K562 (cell line): Measurements from ENCODE around the gene DGKZ. TPM values are rescaled to one million over a fixed set of nuclear protein-coding genes. Genes with fewer than 3 reads are reported as not detected.

ENCODE experiments used
- ATAC-seq: fragments of 200-7000 bp; cut with Tn5 transposase; 3 replicates; pipeline ENCODE4 v1.9.1; 2020; ENCODE audit warnings: moderate library complexity
- BruUV-seq: library from RNA; stranded (reverse); fragments of 400-500 nt; replicated peaks from 2 replicates; lab custom pipeline; 2021; lab: Mats Ljungman, UMichigan
- CTCF ChIA-PET: fragments of 300-600 bp; formaldehyde crosslinking; extraction: SDS; loops from one replicate; lab custom pipeline; 2021; ENCODE audit warnings: low intra/inter-chr PET ratio; lab: Yijun Ruan, JAX
- POLR2A ChIA-PET: fragments of 300-600, 350-650 bp; sonication (Branson Sonifier 250); formaldehyde crosslinking; extraction: SDS; loops from one replicate; lab custom pipeline; 2021; ENCODE audit warnings: antibody characterized with exemption, inconsistent platforms; lab: Yijun Ruan, JAX
- DNase-seq, 4 experiments: peaks; one replicate each; pipeline versions ENCODE4 v3.0.0 to v3.0.0-alpha.2; 2011 to 2018; ENCODE audit warnings: low spot score in 3 of 4, mixed read lengths in 3 of 4; ENCODE audit errors: extremely low read depth in 1 of 4
- FAIRE-seq: peaks from 2 replicates; lab custom pipeline; 2011; peaks lifted over from hg19 to GRCh38; lab: Jason Lieb, UNC
- H2AFZ ChIP-seq: 2 replicates; pipeline ENCODE4 v1.6.0; 2011; ENCODE audit warnings: low read depth, low read length, control low read depth, inconsistent platforms
- H3K27ac ChIP-seq: fragments of 200-600 bp; 3 replicates; pipeline ENCODE4 v1.8.0; 2011; ENCODE audit warnings: low read depth, mild to moderate bottlenecking, control low read depth, inconsistent platforms, low read length, moderate library complexity, mixed read lengths; ENCODE audit errors: extremely low read depth
- H3K27me3 ChIP-seq, 2 experiments: fragments of 300-600 bp in 1 of 2; 2 replicates in 1 of 2; 3 replicates in 1 of 2; pipeline versions ENCODE4 v1.6.0 to v1.8.0; 2011; ENCODE audit warnings: inconsistent platforms in 2 of 2, low read length in 2 of 2, mild to moderate bottlenecking in 1 of 2, mixed read lengths in 1 of 2, moderate library complexity in 1 of 2; ENCODE audit not compliant: control insufficient read depth in 2 of 2, insufficient read depth in 2 of 2
- H3K36me3 ChIP-seq: fragments of 300-600 bp; 3 replicates; pipeline ENCODE4 v1.8.0; 2011; ENCODE audit warnings: mild to moderate bottlenecking, low read length, inconsistent platforms; ENCODE audit not compliant: control insufficient read depth, insufficient read depth
- H3K4me1 ChIP-seq, 2 experiments: fragments of 200-600 bp in 1 of 2; replicated peaks in 1 of 2; 2 replicates in 1 of 2; 3 replicates in 1 of 2; pipeline versions ENCODE4 v1.5.1 to v1.8.0; 2011; ENCODE audit warnings: inconsistent platforms in 2 of 2, low read length in 2 of 2, mild to moderate bottlenecking in 1 of 2, mixed read lengths in 1 of 2, moderate library complexity in 1 of 2; ENCODE audit not compliant: control insufficient read depth in 2 of 2, insufficient read depth in 2 of 2
- H3K4me2 ChIP-seq: 2 replicates; pipeline ENCODE4 v1.6.1; 2011; ENCODE audit warnings: low read length, control low read depth, inconsistent platforms, mixed read lengths; ENCODE audit not compliant: insufficient read depth
- H3K4me3 ChIP-seq: fragments of 200-600 bp; sonication (generic), shearing (Covaris generic); 2 replicates; pipeline ENCODE4 v1.5.1; 2016; ENCODE audit warnings: control low read depth, inconsistent platforms
- H3K79me2 ChIP-seq: fragments of 200-600 bp; 3 replicates; pipeline ENCODE4 v1.8.0; 2011; ENCODE audit warnings: low read length, inconsistent platforms; ENCODE audit not compliant: control insufficient read depth, insufficient read depth
- H3K9ac ChIP-seq, 2 experiments: 2 replicates each; pipeline versions ENCODE4 v1.6.0 to v1.6.1; 2011; ENCODE audit warnings: low read depth in 2 of 2, low read length in 2 of 2, control low read depth in 1 of 2, inconsistent platforms in 1 of 2, mild to moderate bottlenecking in 1 of 2, mixed read lengths in 1 of 2; ENCODE audit not compliant: insufficient read depth in 1 of 2
- H3K9me1 ChIP-seq: one replicate; pipeline ENCODE4 v1.6.0; 2011; ENCODE audit warnings: inconsistent platforms, mild to moderate bottlenecking, low read length, moderate library complexity; ENCODE audit not compliant: control insufficient read depth, insufficient read depth
- H3K9me3 ChIP-seq: replicated peaks from 2 replicates; pipeline ENCODE4 v1.5.1; 2011; ENCODE audit warnings: low read depth, low read length, inconsistent platforms; ENCODE audit not compliant: control insufficient read depth, insufficient read depth
- H4K20me1 ChIP-seq: replicated peaks from 2 replicates; pipeline ENCODE4 v1.6.1; 2011; ENCODE audit warnings: low read length, inconsistent platforms, mixed read lengths; ENCODE audit not compliant: control insufficient read depth, insufficient read depth
- ARID1B ChIP-seq: fragments of 450-650 bp; IDR thresholded peaks from 2 replicates; pipeline ENCODE4 v1.6.1; 2016; ENCODE audit warnings: antibody characterized with exemption, mild to moderate bottlenecking, inconsistent platforms
- ATF1 ChIP-seq, 2 experiments: fragments of 450-650 bp in 1 of 2; IDR thresholded peaks; 2 replicates each; pipeline ENCODE4 v1.6.1; 2016; ENCODE audit warnings: missing compliant biosample characterization in 1 of 2, missing genetic modification characterization in 1 of 2
- CBFA2T2 ChIP-seq: fragments of 450-650 bp; conservative IDR thresholded peaks from 2 replicates; pipeline ENCODE4 v1.6.1; 2017; ENCODE audit warnings: mild to moderate bottlenecking
- ETV1 ChIP-seq: fragments of 450-650 bp; conservative IDR thresholded peaks from 2 replicates; pipeline ENCODE4 v1.6.1; 2016; ENCODE audit warnings: missing genetic modification characterization, control low read depth, low read depth, missing compliant biosample characterization
- JUN ChIP-seq, 2 experiments: sonication (generic) in 1 of 2; formaldehyde crosslinking in 1 of 2; IDR thresholded peaks; 2 replicates each; pipeline versions ENCODE4 v1.6.1 to v1.8.0; 2012 to 2022; ENCODE audit warnings: borderline replicate concordance in 2 of 2, mild to moderate bottlenecking in 2 of 2, improper control_type of control experiment in 1 of 2, low read depth in 1 of 2, low read length in 1 of 2, missing genetic modification reagents in 1 of 2
- MEIS2 ChIP-seq: fragments of 450-650 bp; IDR thresholded peaks from 2 replicates; pipeline ENCODE4 v1.6.1; 2014; ENCODE audit warnings: mild to moderate bottlenecking; ENCODE audit not compliant: partially characterized antibody
- MYC ChIP-seq, 2 experiments: fragments of 250-450 bp in 1 of 2; sonication (Bioruptor Pico) in 1 of 2; IDR thresholded peaks; 2 replicates each; pipeline versions ENCODE4 v1.5.1 to v1.6.1; 2012 to 2021; ENCODE audit warnings: low read depth in 2 of 2, borderline replicate concordance in 1 of 2, improper control_type of control experiment in 1 of 2, low read length in 1 of 2, mild to moderate bottlenecking in 1 of 2, moderate library complexity in 1 of 2
- PKNOX1 ChIP-seq: fragments of 450-650 bp; IDR thresholded peaks from 2 replicates; pipeline ENCODE4 v1.6.1; 2016
- PTRF ChIP-seq: fragments of 450-650 bp; IDR thresholded peaks from 2 replicates; pipeline ENCODE4 v1.6.1; 2016; ENCODE audit warnings: mild to moderate bottlenecking, missing genetic modification characterization, missing compliant biosample characterization
- PYGO2 ChIP-seq: fragments of 450-650 bp; IDR thresholded peaks from 2 replicates; pipeline ENCODE4 v1.6.1; 2016; ENCODE audit warnings: mild to moderate bottlenecking, missing genetic modification characterization, moderate library complexity, missing compliant biosample characterization
- RUNX1 ChIP-seq: sonication (generic); IDR thresholded peaks from 2 replicates; pipeline ENCODE4 v1.6.1; 2016; ENCODE audit warnings: antibody characterized with exemption, low read depth
- TAF1 ChIP-seq: IDR thresholded peaks from 2 replicates; pipeline ENCODE4 v1.6.1; 2011; ENCODE audit warnings: mild to moderate bottlenecking, low read length, moderate library complexity; ENCODE audit not compliant: insufficient read depth, control insufficient read depth, severe bottlenecking; ENCODE audit errors: extremely low read depth
- TAL1 ChIP-seq: fragments of 450-650 bp; IDR thresholded peaks from 2 replicates; pipeline ENCODE4 v1.6.1; 2016; ENCODE audit warnings: mild to moderate bottlenecking
- TARDBP ChIP-seq: fragments of 450-650 bp; IDR thresholded peaks from 2 replicates; pipeline ENCODE4 v1.6.1; 2016
- TCF3 ChIP-seq: sonication (generic); formaldehyde crosslinking; IDR thresholded peaks from 2 replicates; pipeline ENCODE4 v1.4.0; 2020; ENCODE audit warnings: mild to moderate bottlenecking, missing genetic modification reagents
- TEAD4 ChIP-seq, 2 experiments: sonication (generic) in 1 of 2; formaldehyde crosslinking in 1 of 2; IDR thresholded peaks; 2 replicates each; pipeline versions ENCODE4 v1.6.1 to v1.8.0; 2012 to 2022; ENCODE audit warnings: borderline replicate concordance in 1 of 2, inconsistent platforms in 1 of 2, low read length in 1 of 2, mild to moderate bottlenecking in 1 of 2, missing genetic modification reagents in 1 of 2
- ZC3H11A ChIP-seq: IDR thresholded peaks from 2 replicates; pipeline ENCODE4 v1.6.1; 2012; ENCODE audit warnings: low read depth, low read length, improper control_type of control experiment
- ZFPM2 ChIP-seq: fragments of 250-450 bp; sonication (Bioruptor Pico); IDR thresholded peaks from 2 replicates; pipeline ENCODE4 v1.5.1; 2022; ENCODE audit warnings: mild to moderate bottlenecking
- ZNF561 ChIP-seq: fragments of 450-650 bp; formaldehyde crosslinking; conservative IDR thresholded peaks from 2 replicates; pipeline ENCODE4 v1.4.0; 2020; ENCODE audit warnings: mild to moderate bottlenecking, moderate library complexity
- ZNF584 ChIP-seq: fragments of 200-800 bp; sonication (Bioruptor generic); IDR thresholded peaks from 2 replicates; pipeline ENCODE4 v1.6.1; 2016; ENCODE audit warnings: low read depth, mild to moderate bottlenecking, missing genetic modification characterization, missing compliant biosample characterization
- ZZZ3 ChIP-seq: fragments of 450-650 bp; IDR thresholded peaks from 2 replicates; pipeline ENCODE4 v1.6.1; 2016; ENCODE audit warnings: antibody characterized with exemption, mild to moderate bottlenecking, moderate library complexity
- WGBS: fragments of 100-300 bp; shearing (Covaris generic); methylation state at CpG from one replicate; pipeline ENCODE4 v1.1.6; 2016; ENCODE audit warnings: low coverage, mixed read lengths; ENCODE audit not compliant: insufficient coverage; ENCODE audit errors: missing lambda C conversion rate; 5-methylcytosine and 5-hydroxymethylcytosine counted together
- in situ Hi-C: fragments of 300-500 bp; cut with MboI; formaldehyde crosslinking; loops from 4 replicates; pipeline ENCODE4 v1.15.0; 2018; ENCODE audit warnings: inconsistent platforms, mixed read lengths
- intact Hi-C: fragments of 100-400 bp; cut with micrococcal nuclease; formaldehyde crosslinking; loops from 2 replicates; pipeline ENCODE4 v1.14.2; 2022
- polyA plus RNA-seq, 8 experiments: library from polyadenylated mRNA; depleted of rRNA in 4 of 8; stranded (reverse) in 5 of 8; unstranded in 3 of 8; fragments of >200 nt; fragmentation: Nextera tagmentation in 2 of 8; fragmentation: Illumina TruSeq in 1 of 8; extraction: Ambion mirVana in 2 of 8; extraction: Trizol in 1 of 8; gene quantifications; 2 replicates each; pipeline versions ENCODE4 v1.2.1 to v1.2.3, GENCODE V29; 2011 to 2014; ENCODE audit warnings: inconsistent platforms in 1 of 8, missing spikeins in 1 of 8
- total RNA-seq, 7 experiments: library from RNA; depleted of rRNA in 6 of 7; stranded (reverse); fragments of >200 nt in 6 of 7; fragmentation: Illumina TruSeq in 2 of 7; extraction: Trizol in 2 of 7; gene quantifications; 2 replicates each; pipeline versions ENCODE4 v1.2.1 to v1.2.3, GENCODE V29; 2011 to 2021; ENCODE audit warnings: low replicate concordance in 1 of 7

Gene DGKZ
- total and polyA plus RNA-seq, 9 of the 15 experiments (the other 6 are each of a cell fraction or from before 2014, with no cell fraction given): 0.51 to 100 (median 44.2) TPM

- ATAC-seq (no peak), DNase-seq (no peak), FAIRE-seq (no peak)
- no TSS peak for BruUV-seq
- Histone ChIP-seq H3K9ac (no peak overlapping the region), H4K20me1 (no peaks in the 10 kb centered on the region; the same call in 1 of the 2 replicates), H3K27ac (peak overlapping the region; percentile 37; the same call in 1 of the 3 replicates), H2AFZ (no peak overlapping the region), H3K36me3 (peaks cover 16% of the 10 kb centered on the region; the same call in 2 of the 3 replicates), H3K4me3 (no peak overlapping the region), H3K27me3 (no peaks in the 10 kb centered on the region), H3K79me2 (0 out of 3 replicates have a peak, but pooled peaks cover 2% of the 10 kb centered on the region), H3K4me1 (peaks cover 0 to 27% of the 10 kb centered on the region in 2 experiments; a peak in 4 of 5 replicates), H3K4me2 (no peak overlapping the region), H3K9me1 (no peaks in the 10 kb centered on the region), H3K9me3 (no peaks in the 10 kb centered on the region)
- WGBS: 63% methylated on average over 4 of the region's 4 CpGs
- in situ Hi-C loops (no loop called here), intact Hi-C loops (no loop called here)
- ChIA-PET POLR2A (interaction anchor here (0.5 to 0.7 kb wide), 2 partner anchors 9 to 245 kb away, joined by 3 read pairs; no protein-coding TSS in a partner anchor), CTCF (no interaction called here)
- no peak for TF ChIP-seq TAF1
- TF ChIP-seq MYC (IDR thresholded peaks at IDR 0.05; ENCODE audit: low read depth, low read length): no peak
- no peak for TF ChIP-seq MYC (CRISPR knock-in tag; IDR thresholded peaks at IDR 0.05; ENCODE audit: borderline replicate concordance, low read depth)
- no peak for TF ChIP-seq ZFPM2 (CRISPR knock-in tag)
- no peak for TF ChIP-seq TARDBP
- TF ChIP-seq CBFA2T2: 0 out of 2 replicates have a peak, but pooled peaks have one; percentile 25
- TF ChIP-seq PKNOX1: peak; percentile 75
- TF ChIP-seq ZZZ3: no peak
- TF ChIP-seq JUN (IDR thresholded peaks at IDR 0.05; ENCODE audit: borderline replicate concordance, low read depth, low read length): no peak
- TF ChIP-seq JUN (CRISPR knock-in tag; IDR thresholded peaks at IDR 0.05; ENCODE audit: borderline replicate concordance): no peak
- no peak for TF ChIP-seq ZC3H11A
- no peak for TF ChIP-seq ATF1 (CRISPR knock-in tag; IDR thresholded peaks at IDR 0.05)
- TF ChIP-seq ATF1 (tag; IDR thresholded peaks at IDR 0.05): no peak
- TF ChIP-seq ETV1: peak; percentile 98
- peak; percentile 68 for TF ChIP-seq TCF3 (CRISPR knock-in tag)
- TF ChIP-seq TAL1: peak; percentile 35; the same call in 1 of the 2 replicates
- no peak for TF ChIP-seq PYGO2 (tag)
- no peak for TF ChIP-seq ZNF561 (CRISPR knock-in tag)
- 0 out of 2 replicates have a peak, but pooled peaks have one; percentile 19 for TF ChIP-seq ZNF584 (CRISPR knock-in tag)
- no peak for TF ChIP-seq PTRF (tag)
- TF ChIP-seq ARID1B: peak; percentile 72
- TF ChIP-seq RUNX1: no peak
- peak; percentile 50; the same call in 1 of the 2 replicates for TF ChIP-seq TEAD4 (IDR thresholded peaks at IDR 0.05; ENCODE audit: low read length)
- TF ChIP-seq TEAD4 (CRISPR knock-in tag; IDR thresholded peaks at IDR 0.05; ENCODE audit: borderline replicate concordance): no peak
- TF ChIP-seq MEIS2: peak; percentile 96
Observed at GRCh38 chr11:46426233-46426991, 79.1 kb downstream of the DGKZ start.
